GM18951 (cell line): ENCODE measurements around the gene PLCXD1.
"Not testable (repeated sequence)": the region's sequence is repeated elsewhere in the genome, so short reads cannot be mapped to it uniquely, and the experiment has no call there.

ENCODE experiments used
- POLR2A ChIP-seq: IDR thresholded peaks from 4 replicates; pipeline ENCODE4 v1.6.1; 2011; ENCODE audit warnings: mild to moderate bottlenecking; ENCODE audit not compliant: insufficient read length, insufficient read depth; ENCODE audit errors: extremely low read depth
- in situ Hi-C: fragments of 300-500 bp; cut with MboI; formaldehyde crosslinking; loops from one replicate; pipeline ENCODE4 v1.12.0; 2022; ENCODE audit warnings: low sequenced_read_pairs, mixed read lengths, inconsistent platforms; ENCODE audit not compliant: unreplicated experiment

The PLCXD1 gene

GRCh38 chrX:281166-281999 is at the start of gene PLCXD1:
TSS of gene PLCXD1 (plus strand) at chrX:281381. CDS start at chrX:284188, 2,807 bp downstream.
- in situ Hi-C loops, result no loop called here
- TF ChIP-seq POLR2A, result no peak

GRCh38 chrX:231637-232277 is 49.4 kb upstream of the PLCXD1 start:
- in situ Hi-C loops, result not testable (repeated sequence)

- in situ Hi-C loops, result not testable (repeated sequence)
Measured at GRCh38 chrX:232278-232655, 48.9 kb upstream of the PLCXD1 start.

- in situ Hi-C loops, result not testable (repeated sequence)
Measured at GRCh38 chrX:236201-236600, 45.0 kb upstream of the PLCXD1 start.

GRCh38 chrX:250965-251364 is 30.2 kb upstream of the PLCXD1 start:
- no peak for TF ChIP-seq POLR2A
- in situ Hi-C loops, result no loop called here

DNA sequence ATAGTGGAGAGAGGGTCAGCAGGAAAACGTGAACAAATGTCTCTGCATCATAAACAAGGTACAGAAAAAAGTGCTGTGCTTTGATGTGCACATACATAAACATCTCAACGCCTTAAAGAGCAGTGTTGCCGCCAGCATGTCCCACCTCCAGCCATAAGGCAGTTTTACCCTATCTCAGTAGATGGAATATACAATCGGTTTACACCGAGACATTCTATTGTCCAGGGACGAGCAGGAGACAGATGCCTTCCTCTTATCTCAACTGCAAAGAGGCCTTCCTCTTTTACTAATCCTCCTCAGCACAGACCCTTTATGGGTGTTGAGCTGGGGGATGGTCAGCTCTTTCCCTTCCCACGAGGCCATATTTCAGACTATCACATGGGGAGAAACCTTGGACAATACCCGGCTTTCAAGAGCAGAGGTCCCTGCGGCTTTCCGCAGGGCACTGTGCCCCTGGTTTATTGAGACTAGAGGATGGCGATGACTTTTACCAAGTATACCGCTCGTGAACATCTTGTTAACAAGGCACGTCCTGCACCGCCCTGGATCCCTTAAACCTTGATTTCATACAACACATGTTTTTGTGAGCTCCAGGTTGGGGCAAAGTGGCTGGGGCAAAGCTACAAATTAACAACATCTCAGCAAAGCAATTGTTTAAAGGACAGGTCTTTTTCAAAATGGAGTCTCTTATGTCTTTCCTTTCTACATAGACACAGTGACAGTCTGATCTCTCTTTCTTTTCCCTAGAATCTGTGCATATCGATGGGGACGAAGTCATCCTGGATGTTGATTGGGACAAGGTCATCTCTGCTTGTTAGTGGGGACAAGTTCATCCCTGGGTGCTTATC is 29.6 kb upstream of the PLCXD1 start:
- in situ Hi-C loops, result not testable (repeated sequence)

GRCh38 chrX:252244-252956 is 28.8 kb upstream of the PLCXD1 start:
- no peak for TF ChIP-seq POLR2A

DNA sequence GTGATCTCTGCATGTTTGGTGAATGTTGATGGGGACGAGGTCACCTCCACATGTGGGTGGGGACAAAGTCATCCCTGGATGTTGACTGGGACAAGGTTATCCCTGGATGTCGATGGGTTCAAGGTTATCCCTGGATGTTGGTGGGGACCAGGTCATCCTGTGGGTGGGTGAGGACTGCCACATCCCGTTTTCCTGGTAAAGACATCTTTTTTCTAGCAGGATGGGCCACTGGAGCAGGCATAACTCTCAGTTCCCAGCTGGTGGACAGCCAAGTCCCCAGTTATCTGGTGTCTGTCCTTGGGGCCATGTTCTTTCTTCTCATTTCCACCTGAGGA is 28.3 kb upstream of the PLCXD1 start:
- in situ Hi-C loops, result no loop called here
- TF ChIP-seq POLR2A, result no peak

More at GRCh38 chrX:252244-252956, 28.8 kb upstream of the PLCXD1 start:
- in situ Hi-C loops, result no loop called here

DNA sequence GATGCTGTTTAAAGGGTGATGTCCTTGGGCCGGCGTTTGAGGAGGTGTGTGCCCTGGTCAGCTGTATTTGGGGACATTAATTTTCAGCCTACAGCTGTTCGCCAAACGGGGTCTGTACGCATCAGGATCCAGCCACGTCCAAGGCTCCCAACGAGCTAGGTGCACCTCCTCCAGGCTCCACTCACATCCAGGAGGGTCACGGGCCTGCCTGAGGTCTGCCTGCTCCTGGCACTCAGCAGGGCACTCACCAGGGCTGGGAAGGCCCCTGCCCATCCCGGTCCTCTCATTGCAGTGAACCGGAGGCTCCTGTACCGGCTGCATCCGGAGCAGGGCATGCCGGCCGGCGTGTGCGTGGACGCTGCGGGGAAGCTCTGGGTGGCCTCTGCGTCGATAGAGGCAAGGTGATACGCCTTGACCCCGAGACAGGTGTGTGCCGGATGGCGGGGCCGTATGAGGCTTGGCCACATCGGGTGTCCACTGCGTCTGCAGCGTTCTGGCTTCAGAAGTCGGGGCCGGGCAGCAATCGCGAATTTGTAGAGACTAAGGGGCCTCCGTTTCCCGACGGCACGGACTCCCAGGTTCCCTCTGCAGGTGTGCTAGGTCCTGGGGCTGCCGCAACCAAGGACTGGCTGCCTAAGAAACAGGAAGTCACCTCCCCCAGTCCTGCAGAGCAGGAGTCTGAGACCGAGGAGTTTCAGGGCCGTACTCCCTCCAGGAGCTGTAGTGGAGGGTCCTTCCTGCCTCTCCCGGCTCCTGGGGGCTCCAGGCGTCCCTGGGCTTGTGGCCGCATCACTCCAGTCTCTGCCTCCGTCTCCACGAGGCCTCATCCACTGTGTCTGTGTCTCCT is 27.5 kb upstream of the PLCXD1 start:
- in situ Hi-C loops, result no loop called here
- no peak for TF ChIP-seq POLR2A

DNA sequence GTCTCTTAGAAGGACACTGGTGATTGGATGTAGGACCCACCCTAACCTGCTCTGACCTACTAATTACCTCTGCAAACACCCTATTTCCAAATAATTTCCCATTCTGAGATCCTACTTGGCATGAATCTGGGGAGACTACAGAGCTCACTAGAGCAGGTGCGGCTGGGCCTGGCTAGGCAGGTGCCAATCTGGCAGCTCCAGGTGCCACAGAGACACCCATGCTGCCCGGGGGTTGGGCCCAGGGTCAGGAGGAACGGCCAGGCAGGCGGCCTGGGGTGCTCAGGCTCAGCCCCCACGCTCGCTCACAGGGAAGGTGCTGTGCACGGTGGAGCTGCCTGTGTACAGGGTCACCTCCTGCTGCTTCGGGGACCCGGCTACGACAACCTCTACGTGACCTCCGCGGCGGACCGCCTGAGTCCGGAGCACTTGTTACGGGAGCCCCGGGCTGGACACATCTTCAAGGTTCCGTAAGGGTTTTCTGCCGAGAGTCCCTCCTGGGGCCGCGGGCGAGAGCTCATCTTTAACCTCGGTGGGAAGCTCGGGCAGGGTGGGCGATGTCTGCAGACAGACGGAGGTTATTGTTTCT is 26.5 kb upstream of the PLCXD1 start:
- in situ Hi-C loops, result no loop called here
- no peak for TF ChIP-seq POLR2A

DNA sequence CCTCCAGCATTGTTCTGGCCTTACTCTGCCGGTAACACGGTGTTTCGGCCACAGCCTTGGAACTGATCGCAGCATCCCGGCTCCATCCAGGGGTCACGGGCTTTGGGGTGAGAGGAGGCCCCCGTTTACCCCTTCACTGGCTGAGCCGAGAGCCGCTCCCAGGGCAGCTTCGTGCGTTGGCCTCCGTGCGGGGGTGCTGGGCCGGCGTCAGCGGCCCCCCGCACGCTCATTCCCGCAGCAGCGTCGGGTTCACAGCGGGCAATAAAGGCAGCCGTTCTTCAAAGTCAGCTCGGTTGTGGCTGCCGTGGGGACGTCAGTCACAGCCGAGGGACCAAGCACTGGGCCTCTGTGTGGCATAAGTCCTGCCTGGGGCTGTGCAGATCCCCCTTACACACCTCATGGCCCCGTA is 25.3 kb upstream of the PLCXD1 start:
- in situ Hi-C loops, result no loop called here
- no peak for TF ChIP-seq POLR2A

DNA sequence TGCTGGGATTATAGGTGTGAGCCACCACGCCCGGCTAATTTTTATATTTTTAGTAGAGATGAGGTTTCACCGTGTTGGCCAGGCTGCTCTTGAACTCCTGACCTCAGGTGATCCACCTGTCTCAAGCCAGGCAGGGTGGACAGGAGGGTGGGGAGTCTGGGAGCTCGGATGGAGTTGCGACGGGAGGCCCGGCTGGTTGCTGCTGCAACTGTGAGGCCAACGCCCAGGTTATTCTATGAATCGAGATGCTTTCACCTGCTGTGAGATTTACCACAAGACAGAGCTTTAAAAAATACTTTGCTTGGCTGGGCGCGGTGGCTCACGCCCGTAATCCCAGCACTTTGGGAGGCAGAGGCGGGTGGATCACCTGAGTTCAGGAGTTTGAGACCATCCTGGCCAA is 24.1 kb upstream of the PLCXD1 start:
- in situ Hi-C loops, result not testable (repeated sequence)
